GM20431 (cell line): ENCODE data around the gene CFAP157.

ENCODE experiments used
- in situ Hi-C: fragments of 300-500 bp; cut with MseI, MboI; formaldehyde crosslinking; loops from one replicate; pipeline ENCODE4 v1.15.0; 2020; ENCODE audit warnings: low sequenced_read_pairs; ENCODE audit not compliant: unreplicated experiment

CFAP157 gene

DNA sequence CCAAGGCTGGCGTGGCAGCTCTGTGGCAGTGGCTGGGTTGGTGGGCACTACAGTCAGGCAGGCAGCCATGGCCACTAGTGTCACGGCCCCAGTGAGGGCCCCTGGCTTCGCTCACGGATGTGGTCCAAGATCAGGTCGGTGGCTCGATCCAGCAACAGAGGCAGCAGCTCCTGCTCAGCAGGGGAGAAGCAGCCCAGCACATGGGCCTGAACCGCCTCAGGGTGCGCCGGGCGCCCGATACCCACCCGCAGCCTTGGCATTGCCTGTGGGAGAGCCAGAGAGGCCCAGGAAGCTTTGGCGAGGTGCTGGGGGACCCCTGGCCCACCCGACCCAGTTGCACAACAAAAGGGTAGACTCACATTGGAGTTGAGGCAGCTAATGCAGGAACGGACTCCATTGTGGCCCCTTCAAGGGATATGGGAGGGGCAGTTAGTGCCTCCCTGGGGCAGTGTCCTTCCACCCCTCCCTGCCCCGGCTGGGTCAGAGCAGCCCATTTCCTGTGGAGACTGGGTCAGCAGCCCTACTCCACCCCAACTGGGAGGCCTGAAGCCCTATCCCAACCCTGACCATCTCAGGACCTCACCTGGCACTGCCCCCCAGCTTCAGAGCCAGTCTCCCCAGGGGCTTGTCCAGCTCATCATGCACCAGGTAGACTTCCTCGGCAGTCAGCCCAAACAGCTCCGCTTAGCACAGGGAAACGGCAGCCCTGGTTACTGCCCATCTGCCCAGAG, 7.4 kb downstream of the CFAP157 start:
- in situ Hi-C loops = no loop called here

DNA sequence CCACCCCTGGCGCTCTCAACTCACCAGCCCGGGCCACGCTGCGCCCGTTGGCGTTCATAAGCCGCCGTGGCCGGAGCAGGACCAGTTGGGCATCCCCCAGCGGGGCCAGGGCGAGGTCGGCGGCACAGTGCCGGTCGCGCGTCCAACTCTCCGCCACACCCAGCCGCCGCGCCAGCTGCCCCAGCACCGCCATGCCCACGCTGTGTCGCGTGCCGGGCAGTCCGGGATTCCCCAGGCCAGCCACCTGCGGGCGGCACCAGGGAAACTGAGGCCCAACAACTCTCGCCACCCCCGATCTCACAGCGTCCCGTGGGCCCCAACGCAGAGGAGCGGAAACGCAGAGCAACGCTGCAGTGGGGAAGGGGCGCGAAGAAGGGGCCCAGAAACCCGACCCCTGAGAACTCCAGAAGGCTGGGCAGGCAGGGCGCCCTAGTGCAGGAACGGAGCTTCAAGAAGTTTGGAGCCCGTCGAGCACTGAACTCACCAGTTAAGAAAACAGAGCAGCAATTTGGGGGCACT, 8.2 kb downstream of the CFAP157 start:
- in situ Hi-C loops = no loop called here

DNA sequence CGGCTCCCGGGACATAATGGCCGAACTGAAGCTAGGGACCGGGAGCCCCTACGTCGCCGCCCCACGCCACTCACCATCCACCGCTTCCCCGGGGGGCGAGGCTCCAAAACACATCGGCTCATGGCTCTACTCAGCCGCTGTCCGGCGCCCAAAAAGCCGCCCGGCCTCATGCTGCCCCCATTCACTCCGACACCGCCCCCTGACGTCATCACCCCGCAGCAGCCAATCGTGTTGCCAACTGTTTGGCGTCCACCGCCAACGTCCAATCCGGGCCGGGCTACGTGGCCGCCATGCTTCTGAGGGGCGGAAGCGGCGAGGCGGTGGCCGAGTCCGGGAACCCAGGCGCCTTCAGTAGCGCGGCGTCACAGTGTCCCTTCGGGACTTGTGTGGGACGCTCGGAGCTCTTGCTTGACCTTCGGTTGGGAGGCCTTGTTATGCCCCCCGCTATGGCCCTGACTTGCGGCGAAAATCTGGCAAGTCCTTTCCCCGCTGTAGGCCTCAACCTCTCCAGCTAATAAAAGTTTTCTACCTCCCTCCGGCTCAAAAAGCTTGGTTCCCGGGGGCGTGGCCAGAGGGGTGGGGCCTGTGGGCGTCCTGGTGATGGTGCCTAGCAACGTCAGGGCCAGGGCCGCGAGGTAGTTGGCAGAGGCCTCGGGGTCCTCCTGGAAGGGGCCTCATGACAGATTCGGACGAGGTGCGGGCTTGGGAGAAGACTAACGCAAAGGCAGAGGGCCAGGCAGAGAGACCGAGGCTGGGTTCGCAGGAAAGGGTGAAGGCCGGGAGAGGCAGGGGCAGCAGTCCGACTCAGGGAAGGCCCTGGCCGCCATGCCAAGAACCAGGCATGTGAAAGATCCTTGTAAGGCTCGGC, 8.9 kb downstream of the CFAP157 start, which contains the start of the genes PTRH1 and TTC16:
Gene PTRH1 (minus strand): TSS at position 194 of the 868 bp plus-strand sequence. CDS start 24 bp downstream, at position 170.
Gene TTC16 (plus strand): TSS at position 610 of the 868 bp plus-strand sequence. CDS start 67 bp downstream, at position 677.
- in situ Hi-C loops = no loop called here

DNA sequence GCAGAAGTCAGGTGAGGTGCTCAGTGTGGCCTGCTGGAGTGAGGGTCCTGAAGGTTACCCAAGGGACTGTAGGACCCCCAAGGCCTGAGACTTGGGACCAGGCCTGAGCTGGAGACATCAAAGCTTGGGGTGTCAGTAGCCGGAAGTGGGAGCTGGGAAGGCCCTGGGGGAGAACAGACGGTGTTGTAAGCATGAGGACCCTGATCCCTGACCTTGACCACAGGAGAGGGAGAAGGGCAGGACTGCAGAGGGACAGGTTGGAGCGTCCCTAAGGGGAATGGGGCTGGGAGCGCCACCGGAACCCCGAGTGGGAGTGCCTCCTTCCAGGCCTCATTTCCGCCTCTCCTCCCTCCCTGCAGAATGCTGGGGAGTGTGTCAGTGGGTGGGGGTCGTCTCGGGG, 9.6 kb downstream of the CFAP157 start:
- in situ Hi-C loops = no loop called here

DNA sequence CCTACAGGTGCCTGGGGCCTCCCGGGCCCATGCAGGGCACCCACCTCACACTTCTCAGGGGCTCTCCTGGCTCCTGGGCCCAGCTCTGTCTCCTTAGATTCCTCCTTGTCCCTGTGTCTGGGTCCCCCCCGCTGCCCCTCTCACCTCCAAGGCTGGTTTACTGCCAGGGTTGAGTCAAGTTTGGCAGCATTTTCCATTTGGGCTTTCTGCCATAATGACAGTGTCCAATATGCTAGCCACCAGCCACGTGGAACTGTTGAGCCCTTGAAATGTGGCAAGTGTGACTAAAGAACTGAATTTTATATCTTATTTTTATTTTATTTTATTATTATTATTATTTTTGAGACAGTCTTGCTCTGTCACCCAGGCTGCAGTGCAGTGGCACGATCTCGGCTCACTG, 11.0 kb downstream of the CFAP157 start:
- in situ Hi-C loops = no loop called here

DNA sequence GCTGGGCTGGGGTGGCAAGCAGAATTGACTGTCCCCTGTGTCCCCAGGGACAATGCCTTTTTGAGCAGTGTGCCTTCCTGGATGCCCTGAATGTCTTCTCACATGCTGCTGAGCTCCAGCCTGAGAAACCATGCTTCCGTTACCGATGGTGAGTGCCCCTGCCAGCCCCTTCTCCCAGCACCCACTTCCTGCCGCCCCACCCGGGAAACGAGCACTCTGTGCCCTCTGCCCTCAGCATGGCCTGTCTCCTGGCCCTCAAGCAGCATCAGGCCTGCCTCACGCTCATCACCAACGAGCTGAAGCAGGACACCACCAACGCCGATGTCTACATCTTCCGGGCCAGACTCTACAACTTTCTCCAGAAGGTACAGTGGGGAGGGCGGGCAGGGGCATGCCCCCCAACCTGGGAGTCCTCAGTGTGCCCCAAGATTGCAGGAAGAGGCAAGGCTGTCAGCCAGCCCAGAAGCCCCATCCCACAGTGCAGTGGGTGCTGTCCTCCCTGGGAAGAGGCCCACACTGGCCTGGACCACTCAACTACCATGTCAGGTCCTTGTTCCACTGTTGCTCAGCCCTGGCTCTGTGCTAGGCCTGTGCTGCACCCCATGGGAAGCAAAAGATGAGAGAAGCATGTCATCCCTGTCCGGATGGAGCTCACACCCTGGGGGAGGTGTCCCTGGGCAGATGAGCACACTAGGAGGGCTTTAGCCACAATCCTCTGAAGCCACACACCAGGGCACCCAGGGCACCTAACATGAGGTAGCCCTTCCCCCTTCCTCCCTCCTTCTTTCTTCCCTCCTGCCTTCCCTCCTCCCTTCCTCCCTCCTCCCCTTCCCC, 13.5 kb downstream of the CFAP157 start:
- in situ Hi-C loops = no loop called here

DNA sequence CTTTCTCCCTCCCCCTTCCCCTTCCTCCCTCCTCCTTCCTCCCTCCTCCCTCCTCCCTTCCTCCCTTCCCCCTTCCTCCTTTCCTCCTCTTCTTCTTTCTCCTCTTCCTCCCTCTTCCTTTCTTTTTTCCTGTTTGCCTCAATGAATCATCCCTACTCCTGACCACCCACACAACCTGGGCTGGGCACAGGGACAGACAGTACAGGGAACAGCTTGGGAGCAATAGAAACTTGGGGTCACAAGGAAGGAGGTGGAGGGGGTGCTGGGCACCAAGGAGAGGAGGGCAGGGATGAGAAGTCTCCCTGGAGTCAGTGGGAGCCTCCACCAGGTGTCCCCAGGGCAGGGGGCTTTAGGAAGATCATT, 14.1 kb downstream of the CFAP157 start:
- in situ Hi-C loops = no loop called here

DNA sequence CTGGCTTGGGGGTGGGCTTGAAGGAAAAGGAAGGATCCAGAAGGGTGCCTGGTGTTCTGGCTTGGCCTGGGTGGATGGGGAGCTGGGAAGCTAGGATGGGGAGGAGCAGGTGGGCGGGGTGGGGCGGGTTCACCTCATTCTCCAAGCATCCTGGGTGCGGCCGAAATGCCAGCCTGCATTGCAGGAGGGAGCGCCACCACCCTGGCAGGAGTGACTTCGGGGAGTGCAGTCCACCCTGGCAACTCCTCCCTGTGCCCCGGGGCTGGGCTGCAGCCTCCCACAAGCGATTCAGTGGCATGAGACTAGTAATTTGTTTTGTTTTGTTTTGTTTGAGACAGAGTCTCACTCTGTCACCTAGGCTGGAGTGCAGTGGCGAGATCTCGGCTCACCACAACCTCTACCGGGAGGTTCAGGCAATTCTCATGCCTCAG, 14.6 kb downstream of the CFAP157 start:
- in situ Hi-C loops = no loop called here

DNA sequence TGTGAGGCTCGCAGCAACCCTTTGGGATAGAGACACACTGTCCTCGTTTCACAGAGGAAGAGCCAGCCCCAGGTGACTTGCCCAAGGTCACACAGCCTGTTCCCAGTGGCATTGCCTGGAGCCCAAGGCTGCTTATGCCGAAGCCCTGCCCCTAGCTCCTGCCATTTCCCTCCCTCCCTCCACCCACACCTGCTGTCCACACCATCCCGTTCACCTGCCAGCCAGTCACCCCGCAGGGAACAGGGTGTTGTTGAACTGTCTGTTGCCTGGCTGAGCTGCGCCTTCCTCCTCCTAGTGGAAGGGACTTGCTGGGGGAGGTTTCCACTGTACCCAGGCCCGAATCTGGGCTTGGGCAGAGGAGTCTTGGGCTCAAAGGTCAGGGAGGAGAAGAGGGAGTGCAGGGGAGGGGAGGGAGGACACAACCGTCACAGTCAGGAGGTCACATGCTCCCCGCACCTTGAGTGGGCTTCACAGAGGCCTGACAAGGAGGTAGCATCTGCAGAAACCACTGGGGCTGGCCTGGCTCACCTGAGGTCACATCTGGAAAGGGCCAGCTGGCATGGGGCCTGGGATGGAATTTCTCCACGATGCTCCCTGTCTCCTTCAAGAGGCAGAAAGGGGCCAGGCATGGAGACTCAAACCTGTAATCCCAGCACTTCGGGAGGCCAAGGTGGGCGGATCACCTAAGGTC, 15.4 kb downstream of the CFAP157 start:
- in situ Hi-C loops = no loop called here

DNA sequence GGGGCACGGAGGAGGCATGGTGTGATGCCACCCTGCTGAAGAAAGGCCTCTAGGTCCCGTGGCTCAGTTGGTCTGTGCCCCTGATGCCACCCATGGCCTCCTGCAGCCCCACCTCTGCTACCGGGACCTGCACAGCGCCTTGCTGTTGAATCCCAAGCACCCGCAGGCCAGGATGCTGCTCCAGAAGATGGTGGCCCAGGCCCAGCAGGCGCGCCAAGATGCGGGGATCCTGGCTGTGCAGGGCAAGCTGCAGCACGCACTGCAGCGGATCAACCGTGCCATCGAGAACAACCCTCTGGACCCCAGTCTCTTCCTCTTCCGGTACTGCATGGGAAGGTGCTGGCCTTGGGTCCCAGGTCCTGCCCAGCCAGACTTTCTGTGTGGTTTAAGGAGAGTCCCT, 16.2 kb downstream of the CFAP157 start:
- in situ Hi-C loops = no loop called here

DNA sequence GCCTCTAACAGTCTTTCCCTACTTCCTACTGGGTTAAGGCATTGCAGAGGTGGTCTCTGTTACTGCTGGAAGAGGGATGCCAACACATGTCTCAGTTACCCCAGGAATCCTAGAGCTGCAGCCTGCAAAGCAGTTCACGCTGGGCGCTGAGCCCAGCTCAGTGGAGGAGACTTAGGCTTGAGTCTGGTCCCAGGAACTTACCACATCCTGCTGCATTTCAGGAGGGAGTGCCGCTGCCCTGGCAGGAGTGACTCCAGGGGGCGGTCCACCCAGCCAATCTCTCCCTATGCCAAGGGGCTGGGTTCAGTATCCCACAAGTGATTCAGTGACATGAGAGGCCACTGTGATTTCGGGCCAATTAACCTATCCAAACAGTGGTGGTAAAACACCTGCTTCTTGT, 16.7 kb downstream of the CFAP157 start:
- in situ Hi-C loops = no loop called here

DNA sequence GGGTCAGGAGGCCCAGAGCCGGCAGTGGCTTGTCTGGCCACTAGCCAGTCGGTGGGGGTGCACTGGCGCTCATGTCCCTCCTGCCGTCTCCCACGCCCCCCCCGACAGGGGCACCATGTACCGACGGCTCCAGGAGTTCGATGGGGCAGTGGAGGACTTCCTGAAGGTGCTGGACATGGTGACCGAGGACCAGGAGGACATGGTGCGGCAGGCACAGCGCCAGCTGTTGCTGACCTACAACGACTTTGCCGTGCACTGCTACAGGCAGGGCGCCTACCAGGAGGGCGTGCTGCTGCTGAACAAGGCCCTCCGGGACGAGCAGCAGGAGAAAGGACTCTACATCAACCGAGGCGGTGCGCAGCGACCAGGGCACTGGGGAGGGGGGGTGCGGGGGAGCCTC, 17.2 kb downstream of the CFAP157 start:
- in situ Hi-C loops = no loop called here

DNA sequence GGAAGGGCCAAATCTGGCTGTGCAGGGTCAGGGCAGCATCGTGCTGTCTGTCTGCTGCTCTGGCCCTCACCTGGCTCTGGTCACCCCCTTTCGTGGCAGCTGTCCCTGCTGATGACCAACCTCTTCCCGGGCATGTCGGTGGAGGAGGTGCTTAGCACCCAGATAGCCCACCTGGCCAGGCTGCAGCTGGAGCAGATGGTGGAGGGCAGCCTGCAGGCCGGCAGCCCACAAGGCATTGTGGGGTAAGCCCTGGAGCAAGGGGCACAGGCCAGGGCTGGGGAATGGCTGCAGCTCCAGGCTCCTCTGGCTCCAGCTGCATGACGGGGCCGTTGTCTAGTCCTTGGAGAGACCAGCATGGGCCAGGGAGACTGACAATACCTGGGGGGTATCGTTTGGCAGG, 20.1 kb downstream of the CFAP157 start:
- in situ Hi-C loops = no loop called here

DNA sequence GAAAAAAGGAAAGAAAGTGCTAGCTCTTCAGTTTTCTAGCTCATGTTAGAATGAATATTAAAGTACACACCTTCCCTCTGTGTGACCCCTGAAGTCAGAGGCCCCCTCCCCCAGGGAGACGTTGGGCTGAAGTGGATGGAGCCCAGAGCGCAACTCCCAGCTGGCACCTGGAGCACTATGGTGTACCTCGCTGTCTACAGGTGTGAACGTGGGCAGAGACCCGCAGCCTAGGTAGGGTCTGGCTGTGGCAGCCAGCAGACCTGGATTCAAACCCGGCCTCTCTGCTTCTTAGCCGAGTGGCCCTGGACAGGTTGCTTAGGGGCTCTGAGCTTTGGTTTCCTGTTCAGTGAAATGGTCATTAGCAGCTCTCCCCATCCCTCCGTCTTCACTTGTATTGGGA, 22.0 kb downstream of the CFAP157 start:
- in situ Hi-C loops = no loop called here

DNA sequence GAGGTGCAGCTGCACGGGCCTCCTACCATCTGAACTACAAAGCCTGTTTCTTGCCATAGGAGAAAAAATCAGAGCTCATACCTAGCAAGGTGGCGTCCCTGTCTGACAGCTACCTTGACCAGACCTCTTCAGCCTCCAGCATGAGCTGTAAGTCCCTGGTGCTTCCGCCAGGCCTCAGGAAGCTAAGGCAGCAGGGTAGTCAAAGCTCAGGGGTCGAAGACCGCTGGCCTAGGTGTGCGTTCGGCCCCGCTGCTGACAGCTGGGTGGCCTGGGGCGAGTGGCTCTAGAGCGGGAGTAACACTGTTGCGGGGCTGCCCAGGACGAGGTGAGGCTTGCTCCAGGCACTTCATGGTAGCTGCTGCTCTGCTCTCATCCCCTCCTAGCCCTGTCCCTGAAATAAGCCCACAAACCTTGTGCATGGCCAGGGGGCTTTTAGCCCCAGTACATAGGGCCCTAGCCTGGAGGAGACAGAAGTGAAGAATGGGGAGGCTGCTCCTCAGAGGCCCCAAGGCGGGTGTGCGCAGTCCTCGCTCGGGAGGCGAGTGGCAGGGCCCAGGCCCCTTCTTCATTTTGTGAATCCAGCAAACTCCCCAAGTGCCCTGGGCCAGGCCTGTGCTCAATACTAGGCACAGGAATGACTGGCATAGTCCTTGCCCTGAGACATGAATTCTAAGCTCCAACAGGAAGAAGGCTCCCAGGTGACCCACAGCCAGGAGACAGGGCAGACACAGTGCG, 22.9 kb downstream of the CFAP157 start:
- in situ Hi-C loops = no loop called here

DNA sequence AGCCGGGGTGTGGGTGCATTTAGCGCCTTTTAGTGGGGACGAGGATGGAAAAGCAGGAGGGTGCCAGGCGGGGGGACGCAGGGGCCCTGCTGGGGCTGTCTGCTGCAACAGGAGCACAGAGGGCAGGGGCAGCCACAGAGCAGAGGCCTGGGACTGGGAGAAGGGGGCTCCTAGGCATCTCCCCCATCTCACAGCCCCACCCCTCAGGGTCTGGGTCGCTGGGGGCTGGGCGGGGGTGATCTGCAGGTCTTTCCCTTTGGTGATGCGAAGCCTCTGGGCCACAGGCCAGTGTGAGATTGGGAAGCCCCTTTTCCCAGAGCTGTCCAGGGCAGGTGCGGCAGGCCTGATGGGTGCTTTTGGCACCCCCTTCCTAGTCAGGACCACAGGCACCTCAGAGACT, 23.5 kb downstream of the CFAP157 start:
- in situ Hi-C loops = no loop called here

DNA sequence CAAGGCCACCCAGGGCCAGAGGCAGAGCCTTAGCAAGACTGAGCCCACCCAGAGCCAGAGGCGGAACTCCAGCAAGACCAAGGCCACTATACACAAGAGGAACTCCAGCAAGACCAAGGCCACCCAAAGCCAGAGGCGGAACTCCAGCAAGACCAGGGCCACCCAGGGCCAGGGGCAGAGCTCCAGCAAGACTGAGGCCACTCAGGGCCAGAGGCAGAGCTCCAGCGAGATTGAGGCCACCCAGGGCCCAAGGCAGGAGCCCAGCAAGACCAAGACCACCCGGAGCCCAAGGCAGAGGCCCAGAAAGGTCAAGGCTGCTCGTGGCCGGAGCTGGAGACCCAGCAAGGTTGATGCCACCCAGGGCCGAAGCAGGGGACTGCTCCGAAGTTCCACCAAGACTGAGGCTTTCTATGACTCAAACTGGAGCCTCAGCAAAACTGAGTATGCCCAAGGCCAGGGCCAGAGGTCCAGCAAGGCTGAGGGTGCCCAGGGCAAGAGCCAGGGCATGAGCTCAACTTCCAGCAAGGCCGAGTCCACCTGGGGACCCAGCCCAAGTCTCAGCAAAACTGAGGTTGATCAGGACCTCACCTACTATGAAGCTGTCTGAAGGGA, 24.1 kb downstream of the CFAP157 start:
- in situ Hi-C loops = no loop called here

DNA sequence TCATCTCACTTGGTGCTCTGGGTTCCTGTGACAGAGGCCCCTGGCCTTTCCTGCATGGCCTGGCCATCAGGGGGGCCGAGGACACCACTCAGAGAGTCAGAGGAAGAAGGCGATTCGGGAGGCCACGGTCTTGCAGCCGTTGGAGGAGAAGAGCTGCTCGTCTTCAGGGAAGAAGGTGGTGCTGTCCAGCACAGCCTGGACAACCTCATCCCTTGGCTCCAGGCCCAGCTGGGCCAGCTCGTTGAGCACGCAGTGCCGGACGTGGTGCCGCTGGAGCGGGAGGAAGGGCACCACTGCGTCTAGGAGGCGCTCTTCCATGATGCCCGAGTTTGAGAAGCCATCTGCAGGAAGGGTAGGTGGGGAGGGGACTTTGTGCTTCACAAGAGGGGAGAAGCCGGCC, 25.1 kb downstream of the CFAP157 start:
- in situ Hi-C loops = no loop called here

DNA sequence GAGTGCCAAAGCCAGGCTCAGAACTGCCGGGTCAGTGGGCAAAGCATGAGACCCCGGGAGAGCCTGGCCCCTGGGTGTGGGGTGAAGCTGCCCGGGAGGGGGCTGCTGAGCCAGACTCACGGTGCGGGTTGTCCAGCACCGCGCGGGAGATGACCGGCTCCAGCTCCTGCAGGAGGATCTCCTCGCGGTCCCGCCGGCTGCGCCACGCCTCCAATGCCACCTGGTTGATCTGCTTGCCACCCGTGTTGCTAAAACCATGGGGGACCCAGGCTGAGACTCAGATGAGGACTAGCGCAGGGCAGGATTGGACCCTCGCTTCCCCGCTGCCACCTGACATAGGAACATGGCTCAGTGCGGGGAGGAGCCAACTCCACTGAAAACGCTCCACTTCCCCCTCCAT, 25.7 kb downstream of the CFAP157 start:
- in situ Hi-C loops = no loop called here
